Stimulated activated CD4-positive, alpha-beta T cell treated with anti-CD3 and anti-CD28 coated beads, Interleukin-1b, Interleukin-23, amount 100 ng/mL, for 24 hours (primary cell): ENCODE data around the gene REEP1.

Experiments used
- DNase-seq, 4 experiments: peaks; one replicate each; pipeline ENCODE4 v3.0.0-alpha.2; 2020; ENCODE audit warnings: low read depth in 4 of 4, low spot score in 1 of 4

REEP1 gene

GRCh38 chr2:86308356-86308755, 29.1 kb downstream of the REEP1 start:
- DNase-seq: no peak

GRCh38 chr2:86307431-86307830, 30.0 kb downstream of the REEP1 start:
- no peak for DNase-seq

GRCh38 chr2:86305915-86306254, 31.5 kb downstream of the REEP1 start:
- DNase-seq: no peak

DNA sequence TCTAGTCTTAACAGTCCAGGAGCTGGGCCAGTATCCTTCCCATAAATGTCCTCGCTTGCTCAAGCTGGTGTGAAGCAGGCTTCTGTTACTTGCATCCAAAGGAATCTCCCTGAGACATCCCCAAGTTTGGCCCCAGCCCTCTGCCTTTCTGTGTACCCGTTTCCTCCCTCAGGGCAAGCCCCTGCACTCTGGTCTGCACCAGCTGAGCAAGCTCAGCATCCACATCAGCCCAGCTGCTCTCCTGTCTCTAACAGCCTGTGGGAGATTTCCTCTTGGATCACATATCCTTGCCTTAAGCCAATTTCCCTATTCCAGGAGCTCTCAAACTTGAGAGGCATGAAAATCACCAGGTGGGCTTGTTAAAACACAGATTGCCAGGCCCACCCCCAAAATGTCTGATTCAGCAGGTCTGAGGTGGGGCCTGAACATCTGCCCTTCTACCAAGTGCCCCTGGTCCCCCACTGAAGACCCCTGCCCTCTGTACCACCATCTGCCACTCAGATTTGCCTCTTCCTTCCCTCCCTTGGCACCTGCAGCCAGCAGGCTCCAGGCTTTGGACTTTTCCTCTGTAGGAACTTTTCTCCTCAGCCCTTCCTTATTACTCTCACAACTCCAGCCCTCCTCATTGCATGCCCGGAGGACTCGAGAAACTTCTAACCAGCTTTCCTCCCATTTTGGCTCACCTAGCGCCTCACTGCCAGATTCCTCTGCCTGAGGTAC, 32.1 kb downstream of the REEP1 start:
- no peak for DNase-seq

- no peak for DNase-seq
Observed at GRCh38 chr2:86304416-86304815, 33.0 kb downstream of the REEP1 start.

GRCh38 chr2:86302320-86302719, 35.1 kb downstream of the REEP1 start:
- no peak for DNase-seq

- DNase-seq: no peak
Observed at GRCh38 chr2:86301711-86302202, 35.7 kb downstream of the REEP1 start.

- no peak for DNase-seq
Observed at GRCh38 chr2:86301009-86301408, 36.4 kb downstream of the REEP1 start.

DNA sequence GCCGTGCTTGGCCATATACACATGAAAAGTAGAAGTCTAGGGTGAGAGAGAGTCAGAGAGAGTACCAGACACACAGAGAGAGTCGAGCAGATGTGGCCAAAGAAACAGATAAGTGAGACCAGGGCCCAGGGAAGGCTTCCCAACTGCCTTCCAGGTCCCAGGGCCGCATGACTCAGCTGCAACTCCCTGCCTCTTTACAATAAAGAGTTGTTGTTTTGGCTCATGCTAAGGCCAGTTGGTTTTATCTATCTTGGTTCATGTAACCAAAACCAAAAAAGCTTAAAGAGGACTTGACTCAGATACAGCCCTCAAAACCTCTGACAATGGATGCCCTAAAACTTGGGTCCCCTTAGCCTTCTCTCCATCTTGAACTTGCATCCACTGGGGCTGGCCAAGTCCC, 36.9 kb downstream of the REEP1 start:
- no peak for DNase-seq

- DNase-seq: no peak
Observed at GRCh38 chr2:86298411-86299390, 38.7 kb downstream of the REEP1 start.

DNA sequence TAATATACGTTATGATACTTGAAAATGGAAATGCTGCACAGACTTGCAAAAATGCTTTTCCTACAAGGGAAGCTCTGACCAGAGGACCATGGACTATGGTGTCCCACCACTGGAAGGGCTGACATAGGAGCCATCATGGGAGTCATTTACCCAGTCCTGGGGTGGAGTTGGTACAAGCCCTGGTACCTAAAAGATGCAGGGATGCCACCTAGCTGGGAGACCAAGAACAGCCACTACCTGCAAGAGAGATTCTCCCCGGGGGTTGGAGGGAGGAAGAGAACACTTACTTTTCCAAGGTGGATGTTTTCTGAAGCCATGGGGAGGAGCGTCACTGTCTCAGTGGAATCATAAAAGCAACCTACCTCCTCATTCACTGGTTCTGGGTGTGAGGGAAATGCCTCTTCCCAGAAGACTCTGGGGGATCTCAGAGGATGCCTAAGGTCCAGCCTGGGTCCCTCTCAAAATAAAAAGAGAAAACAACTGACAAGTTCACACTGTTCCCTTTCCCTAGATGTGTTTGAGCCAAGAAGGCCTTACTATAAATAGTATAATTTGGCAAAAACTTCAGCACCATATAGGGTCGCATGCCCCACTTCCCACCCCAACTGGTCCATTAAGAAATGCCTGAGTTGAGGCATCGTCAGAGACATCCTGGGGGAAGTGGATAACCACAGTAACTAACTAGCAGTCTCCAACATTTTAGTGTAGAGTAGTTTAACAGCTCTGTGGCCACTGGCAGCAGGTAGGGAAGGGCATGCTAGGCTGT, 39.9 kb downstream of the REEP1 start:
- DNase-seq: no peak

DNA sequence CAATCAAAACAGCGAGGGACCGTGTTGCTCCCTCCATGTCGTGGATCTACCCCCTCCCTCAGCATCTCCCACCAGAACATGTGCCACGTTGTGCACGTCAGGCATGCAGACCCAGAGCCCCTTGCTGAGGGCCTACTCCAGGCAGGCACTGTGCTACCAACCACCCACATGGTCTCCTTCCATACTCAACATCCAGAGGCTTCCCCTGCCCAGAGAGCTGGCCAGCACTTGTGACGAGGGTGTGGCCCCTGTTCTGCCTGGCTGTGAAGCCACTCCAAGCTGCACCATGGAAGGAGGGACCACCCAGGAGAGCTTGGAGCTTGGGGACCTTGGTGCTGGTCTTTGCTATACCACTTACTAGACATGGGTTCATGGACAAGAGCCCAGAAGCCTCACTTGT, 40.5 kb downstream of the REEP1 start:
- DNase-seq: no peak

GRCh38 chr2:86295066-86295465, 42.4 kb downstream of the REEP1 start:
- no peak for DNase-seq

- DNase-seq: no peak
Observed at GRCh38 chr2:86293612-86294011, 43.8 kb downstream of the REEP1 start.

DNA sequence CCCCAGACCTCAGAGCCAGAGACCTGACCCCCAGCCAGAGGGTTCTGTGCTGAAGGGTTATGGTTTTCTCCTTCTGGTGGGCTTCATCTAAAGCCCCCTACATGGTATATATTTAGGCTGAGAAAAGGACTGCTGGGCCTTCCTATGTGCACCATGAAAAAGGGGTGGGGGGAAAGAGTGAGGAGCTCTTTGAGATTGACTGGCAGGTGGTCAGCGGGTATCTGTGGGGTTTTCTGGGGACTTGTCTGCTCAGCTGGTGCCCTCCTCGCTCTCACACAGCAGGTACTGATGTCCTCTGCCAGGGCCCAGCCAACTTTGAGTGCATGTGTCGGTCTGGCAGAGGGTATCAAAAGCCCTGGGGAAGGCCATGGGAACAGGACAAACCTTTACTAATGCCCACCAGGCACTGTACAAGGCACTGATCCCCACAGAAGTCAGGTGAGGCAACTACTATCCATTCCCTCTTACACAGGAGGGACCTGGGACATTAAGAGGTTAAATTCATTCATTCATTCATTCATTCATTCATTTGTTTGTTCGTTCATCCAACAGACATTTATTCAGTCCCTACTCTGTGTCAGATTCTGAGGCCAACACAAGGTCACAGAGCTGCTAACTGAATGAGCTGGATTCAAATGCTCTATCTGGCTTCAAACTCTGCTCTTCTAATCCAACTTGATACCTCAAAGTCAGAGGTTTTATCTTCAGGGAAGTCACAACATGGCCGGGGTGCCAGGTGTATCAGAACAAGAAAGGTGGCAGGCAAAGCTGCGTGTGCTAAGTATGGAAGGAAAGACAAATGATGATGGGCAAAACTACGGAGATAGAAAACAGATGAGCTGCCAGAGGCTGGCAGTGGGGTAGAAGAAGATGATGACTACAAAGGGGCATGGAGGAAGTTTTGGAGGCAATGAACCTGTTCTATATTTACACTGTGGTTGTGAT, 44.6 kb downstream of the REEP1 start:
- DNase-seq: no peak

- no peak for DNase-seq
Observed at GRCh38 chr2:86291328-86291662, 46.1 kb downstream of the REEP1 start.

DNA sequence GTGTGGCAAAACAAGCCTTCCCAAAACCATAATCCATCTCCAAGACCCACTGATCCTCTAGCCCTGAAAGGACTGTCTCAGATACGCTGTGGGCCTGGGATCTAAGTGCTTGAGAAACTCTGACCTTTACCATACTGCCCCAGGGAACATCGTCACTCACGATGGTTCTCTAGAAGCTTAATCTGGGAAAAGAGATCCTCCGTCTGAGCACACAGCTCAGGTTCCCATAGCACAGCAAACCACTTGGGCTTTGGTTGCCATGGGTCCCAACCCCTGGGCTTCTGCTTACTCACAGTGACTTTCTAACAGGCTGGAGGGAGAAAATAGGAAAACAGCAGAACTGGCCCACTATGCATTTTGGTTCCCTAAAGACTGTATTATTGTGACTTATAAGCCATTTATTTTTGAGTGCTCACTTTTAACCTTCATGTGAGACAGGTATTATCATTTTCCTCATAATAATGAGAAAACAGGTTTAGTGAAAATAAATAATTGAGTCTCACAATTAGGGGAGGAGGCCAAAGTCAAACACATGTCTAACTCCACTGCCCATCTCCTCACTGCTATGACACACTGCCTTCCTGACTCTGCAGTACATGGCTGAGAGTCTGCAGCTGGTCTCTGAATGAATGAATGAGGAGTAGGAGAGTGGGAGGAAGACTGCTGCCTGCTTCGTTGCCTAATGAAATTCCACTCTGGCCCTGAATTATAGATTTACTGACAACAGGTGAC, 46.7 kb downstream of the REEP1 start:
- DNase-seq: no peak

- DNase-seq: no peak
Observed at GRCh38 chr2:86286516-86286915, 50.9 kb downstream of the REEP1 start.

GRCh38 chr2:86285981-86286380, 51.4 kb downstream of the REEP1 start:
- no peak for DNase-seq

- DNase-seq: no peak
Observed at GRCh38 chr2:86285571-86285970, 51.9 kb downstream of the REEP1 start.
